NT2/D1 (cell line): ENCODE data around the gene OTUD4.

Source experiments
- SUZ12 ChIP-seq: IDR thresholded peaks from 2 replicates; pipeline ENCODE4 v1.6.1; 2011; ENCODE audit not compliant: insufficient read length, insufficient read depth; ENCODE audit errors: extremely low read depth
- YY1 ChIP-seq: IDR thresholded peaks from 2 replicates; pipeline ENCODE4 v1.6.1; 2011; ENCODE audit not compliant: insufficient read length, insufficient read depth
- ZNF274 ChIP-seq: IDR thresholded peaks from 2 replicates; pipeline ENCODE4 v1.6.1; 2011; ENCODE audit warnings: mild to moderate bottlenecking, low read depth, low read length

DNA sequence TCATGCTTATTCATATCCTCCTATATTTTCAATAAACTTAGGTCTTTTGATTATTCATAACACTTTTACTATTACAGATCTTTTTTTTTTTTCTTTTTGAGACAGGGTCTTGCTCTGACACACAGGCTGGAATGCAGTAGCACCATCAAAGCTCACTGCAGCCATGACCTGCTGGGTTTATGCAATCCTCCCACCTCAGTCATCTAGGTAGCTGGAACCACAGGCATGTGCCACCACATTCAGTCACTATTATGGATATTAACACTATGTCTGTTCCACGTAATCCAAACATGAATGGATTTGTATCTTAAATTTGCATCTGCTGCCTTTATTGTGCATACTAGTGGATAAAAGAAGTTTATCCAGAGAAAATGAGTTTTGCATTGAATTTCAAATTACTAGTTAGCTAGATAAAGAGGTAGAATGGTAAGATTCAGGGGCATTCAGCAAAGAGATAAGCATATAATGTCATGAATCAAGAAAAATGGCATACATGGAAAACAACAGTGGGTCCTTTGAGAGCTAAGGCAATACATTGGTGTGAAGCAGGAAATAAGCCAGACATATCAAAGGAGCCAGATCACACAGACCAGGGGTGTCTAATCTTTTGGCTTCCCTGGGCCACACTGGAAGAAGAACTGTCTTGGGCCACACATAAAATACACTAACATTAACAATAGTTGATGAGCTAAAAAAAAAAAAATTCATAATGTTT, 96.3 kb downstream of the OTUD4 start:
- no peak for TF ChIP-seq YY1
- no peak for TF ChIP-seq SUZ12
- TF ChIP-seq ZNF274, result no peak
